IPS DF 6.9 (cell line): Measurements from ENCODE around the gene CASQ1.

Source experiments
- DNase-seq: peaks from one replicate; pipeline ENCODE4 v3.0.0-alpha.2; 2013; ENCODE audit warnings: low read depth, low spot score
- H3K27ac ChIP-seq: one replicate; pipeline ENCODE4 v1.5.1; 2013; ENCODE audit warnings: low read length, control low read depth
- H3K27me3 ChIP-seq: 2 replicates; pipeline ENCODE4 v1.6.1; 2013; ENCODE audit warnings: mild to moderate bottlenecking, low read length; ENCODE audit not compliant: control insufficient read depth, insufficient read depth
- H3K36me3 ChIP-seq: 2 replicates; pipeline ENCODE4 v1.6.1; 2013; ENCODE audit warnings: low read length; ENCODE audit not compliant: control insufficient read depth, insufficient read depth
- H3K4me1 ChIP-seq: 2 replicates; pipeline ENCODE4 v1.6.1; 2013; ENCODE audit warnings: low read length; ENCODE audit not compliant: control insufficient read depth, insufficient read depth
- H3K4me3 ChIP-seq: 2 replicates; pipeline ENCODE4 v1.5.1; 2013; ENCODE audit warnings: mild to moderate bottlenecking, low read length
- H3K9me3 ChIP-seq: 2 replicates; pipeline ENCODE4 v1.6.1; 2013; ENCODE audit warnings: low read length, inconsistent platforms; ENCODE audit not compliant: control insufficient read depth, insufficient read depth
- WGBS: extraction: QIAGEN DNeasy Blood & Tissue Kit; methylation state at CpG from one replicate; pipeline ENCODE4 v1.1.7; 2013; ENCODE audit warnings: mixed read lengths, missing lambda C conversion rate; ENCODE audit not compliant: insufficient read length, insufficient coverage; 5-methylcytosine and 5-hydroxymethylcytosine counted together

The CASQ1 gene

DNA sequence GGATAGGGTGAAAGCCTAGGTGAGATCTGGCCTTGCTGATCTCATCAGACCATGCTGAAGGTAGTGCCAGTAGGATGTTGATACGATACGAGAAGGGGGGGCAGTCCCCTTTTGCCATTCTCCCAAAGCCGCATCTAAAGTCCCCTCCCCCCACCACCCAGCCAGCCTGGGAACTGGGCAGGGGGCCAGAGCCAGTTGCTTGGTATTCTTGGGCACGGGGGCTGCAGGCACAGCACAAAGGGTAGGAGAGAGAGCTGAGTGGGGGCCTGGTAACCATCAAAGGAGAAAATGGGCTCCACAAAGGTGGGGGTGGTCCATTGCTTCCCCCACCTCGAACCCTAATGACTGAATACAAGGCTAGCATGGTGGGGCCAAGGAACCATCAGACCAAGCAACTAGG, 20.2 kb downstream of the CASQ1 start:
- WGBS = no CpG with 5 or more reads among the region's 5 CpGs
- Histone ChIP-seq H3K4me1 (peaks cover 8% of the 10 kb centered on the region), H3K27ac (no peak overlapping the region), H3K36me3 (peaks cover 14% of the 10 kb centered on the region), H3K4me3 (no peak overlapping the region), H3K27me3 (no peaks in the 10 kb centered on the region), H3K9me3 (no peaks in the 10 kb centered on the region)
- DNase-seq = no peak

- H3K27ac ChIP-seq = no peak overlapping the region
- DNase-seq = no peak
- WGBS = no CpG with 5 or more reads among the region's 10 CpGs
- no peaks in the 10 kb centered on the region for H3K9me3 ChIP-seq
- H3K4me3 ChIP-seq = no peak overlapping the region
- peaks cover 8% of the 10 kb centered on the region for H3K4me1 ChIP-seq
- peaks cover 17% of the 10 kb centered on the region for H3K36me3 ChIP-seq
- H3K27me3 ChIP-seq = no peaks in the 10 kb centered on the region
These were observed 20.8 kb downstream of the CASQ1 start for GRCh38 chr1:160211046-160211790.

GRCh38 chr1:160214481-160215140, 24.2 kb downstream of the CASQ1 start:
- peaks cover 2% of the 10 kb centered on the region for H3K4me1 ChIP-seq
- no peaks in the 10 kb centered on the region for H3K9me3 ChIP-seq
- no CpG with 5 or more reads among the region's 3 CpGs for WGBS
- no peak overlapping the region for H3K4me3 ChIP-seq
- H3K27me3 ChIP-seq = no peaks in the 10 kb centered on the region; the same call in 1 of the 2 replicates
- DNase-seq = no peak
- peaks cover 36% of the 10 kb centered on the region for H3K36me3 ChIP-seq
- H3K27ac ChIP-seq = no peak overlapping the region

DNA sequence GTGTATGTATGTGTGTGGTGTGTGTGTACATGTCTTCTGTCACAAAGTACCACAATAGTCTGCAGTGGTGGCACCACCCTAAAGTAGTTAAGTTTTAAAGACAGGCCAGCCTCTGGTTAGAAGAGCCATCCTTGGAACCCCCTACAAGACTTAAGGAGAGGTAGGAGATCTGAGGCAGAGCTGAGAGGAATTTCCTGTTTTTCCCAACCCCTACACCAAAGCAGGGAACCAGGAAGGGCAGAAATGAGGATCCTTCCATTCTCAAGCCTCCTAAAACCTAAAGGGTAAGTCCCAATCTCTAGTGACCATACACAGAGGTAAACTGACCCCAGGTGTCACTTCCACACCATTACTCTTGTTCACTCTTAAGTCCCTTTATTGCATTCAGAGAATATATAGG, 25.9 kb downstream of the CASQ1 start:
- no peaks in the 10 kb centered on the region; the same call in 1 of the 2 replicates for H3K27me3 ChIP-seq
- no peaks in the 10 kb centered on the region for H3K4me1 ChIP-seq
- H3K9me3 ChIP-seq = no peaks in the 10 kb centered on the region
- H3K4me3 ChIP-seq = no peak overlapping the region
- H3K27ac ChIP-seq = no peak overlapping the region
- peaks cover 36% of the 10 kb centered on the region for H3K36me3 ChIP-seq
- no peak for DNase-seq

- H3K27ac ChIP-seq = no peak overlapping the region
- H3K36me3 ChIP-seq = peaks cover 36% of the 10 kb centered on the region
- no peaks in the 10 kb centered on the region for H3K9me3 ChIP-seq
- no peak overlapping the region for H3K4me3 ChIP-seq
- DNase-seq = no peak
- no peaks in the 10 kb centered on the region for H3K4me1 ChIP-seq
- H3K27me3 ChIP-seq = no peaks in the 10 kb centered on the region; the same call in 1 of the 2 replicates
- WGBS = no CpG with 5 or more reads among the region's 10 CpGs
These were observed 27.2 kb downstream of the CASQ1 start for GRCh38 chr1:160217481-160218051.

- H3K36me3 ChIP-seq = peaks cover 30% of the 10 kb centered on the region; the same call in 1 of the 2 replicates
- no peaks in the 10 kb centered on the region for H3K9me3 ChIP-seq
- no peaks in the 10 kb centered on the region; the same call in 1 of the 2 replicates for H3K27me3 ChIP-seq
- no peak overlapping the region for H3K27ac ChIP-seq
- no CpG with 5 or more reads among the region's 4 CpGs for WGBS
- no peak for DNase-seq
- no peak overlapping the region for H3K4me3 ChIP-seq
- no peaks in the 10 kb centered on the region for H3K4me1 ChIP-seq
These were observed 28.9 kb downstream of the CASQ1 start for GRCh38 chr1:160219062-160219929.

- no CpG with 5 or more reads among the region's 2 CpGs for WGBS
These were observed 29.9 kb downstream of the CASQ1 start for GRCh38 chr1:160220301-160220700.

DNA sequence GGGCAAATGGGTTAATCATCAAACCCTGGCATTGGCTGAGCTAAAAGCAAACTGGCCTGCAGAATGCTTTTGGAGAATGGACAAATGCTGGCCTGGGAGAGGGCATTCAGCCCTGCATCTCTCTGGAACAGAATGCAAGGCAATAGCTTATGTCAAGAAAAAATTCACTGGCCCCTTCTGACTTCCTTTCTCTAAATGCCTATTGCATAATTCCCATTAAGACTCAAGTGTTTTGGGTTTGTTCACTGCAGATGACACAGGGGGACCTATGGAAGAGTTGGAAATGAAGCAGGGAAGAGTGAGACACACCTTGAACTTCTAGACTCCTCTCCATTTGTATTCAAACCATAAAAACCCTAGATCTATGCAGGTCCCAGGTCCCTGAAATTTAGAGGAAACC, 30.7 kb downstream of the CASQ1 start:
- no peaks in the 10 kb centered on the region for H3K4me1 ChIP-seq
- H3K27me3 ChIP-seq = no peaks in the 10 kb centered on the region; the same call in 1 of the 2 replicates
- no peak overlapping the region for H3K27ac ChIP-seq
- no peaks in the 10 kb centered on the region for H3K9me3 ChIP-seq
- DNase-seq = no peak
- no peak overlapping the region for H3K4me3 ChIP-seq
- H3K36me3 ChIP-seq = peaks cover 38% of the 10 kb centered on the region

More at GRCh38 chr1:160220301-160220700, 29.9 kb downstream of the CASQ1 start:
- H3K9me3 ChIP-seq = no peaks in the 10 kb centered on the region
- no peak overlapping the region for H3K4me3 ChIP-seq
- DNase-seq = no peak
- H3K27ac ChIP-seq = no peak overlapping the region
- H3K4me1 ChIP-seq = no peaks in the 10 kb centered on the region
- H3K27me3 ChIP-seq = no peaks in the 10 kb centered on the region; the same call in 1 of the 2 replicates
- peaks cover 37% of the 10 kb centered on the region for H3K36me3 ChIP-seq

- no CpG with 5 or more reads among the region's 3 CpGs for WGBS
- Histone ChIP-seq H3K27ac (no peak overlapping the region), H3K9me3 (no peaks in the 10 kb centered on the region), H3K4me1 (no peaks in the 10 kb centered on the region), H3K36me3 (peaks cover 30% of the 10 kb centered on the region), H3K27me3 (no peaks in the 10 kb centered on the region; the same call in 1 of the 2 replicates), H3K4me3 (no peak overlapping the region)
- DNase-seq = no peak
These were observed 32.2 kb downstream of the CASQ1 start for GRCh38 chr1:160222546-160222945.

GRCh38 chr1:160224606-160225005, 34.2 kb downstream of the CASQ1 start:
- no peak for DNase-seq
- Histone ChIP-seq H3K4me3 (no peak overlapping the region), H3K27ac (no peak overlapping the region), H3K36me3 (peaks cover 17% of the 10 kb centered on the region), H3K27me3 (no peaks in the 10 kb centered on the region), H3K4me1 (no peaks in the 10 kb centered on the region), H3K9me3 (no peaks in the 10 kb centered on the region)
- WGBS = no CpG with 5 or more reads among the region's 2 CpGs
